PC-3 (cell line): ENCODE results near the gene TMEM190. TPM values are rescaled to one million over a fixed set of nuclear protein-coding genes. Genes with fewer than 3 reads are reported as not detected.

ENCODE experiments used
- ATAC-seq: fragments of 200-7000 bp; cut with Tn5 transposase; 2 replicates; pipeline ENCODE4 v1.9.1; 2020; ENCODE audit warnings: mild to moderate bottlenecking, moderate library complexity
- BruUV-seq: library from RNA; stranded (reverse); fragments of 400-500 nt; replicated peaks from 2 replicates; lab custom pipeline; 2021; lab: Mats Ljungman, UMichigan
- CTCF ChIA-PET: fragments of 300-600 bp; sonication (Branson Sonifier 250); formaldehyde crosslinking; loops from one replicate; lab custom pipeline; 2022; ENCODE audit warnings: antibody characterized with exemption; lab: Charles Lee
- POLR2A ChIA-PET: fragments of 300-600 bp; sonication (Branson Sonifier 250); formaldehyde crosslinking; loops from one replicate; lab custom pipeline; 2022; ENCODE audit warnings: antibody characterized with exemption; ENCODE audit not compliant: unreplicated experiment; lab: Charles Lee
- DNase-seq: peaks from one replicate; pipeline ENCODE4 v3.0.0-alpha.2; 2015
- H2AFZ ChIP-seq: fragments of 300-600 bp; sonication (generic); 2 replicates; pipeline ENCODE4 v1.6.0; 2016; ENCODE audit warnings: antibody characterized with exemption, low read length
- H3F3A ChIP-seq: fragments of 300-600 bp; sonication (generic); one replicate; pipeline ENCODE4 v1.6.0; 2017; ENCODE audit warnings: antibody characterized with exemption, low read length, control low read depth, mild to moderate bottlenecking; ENCODE audit not compliant: unreplicated experiment
- H3K27ac ChIP-seq: fragments of 300-600 bp; sonication (generic); 2 replicates; pipeline ENCODE4 v1.5.1; 2016; ENCODE audit warnings: mild to moderate bottlenecking, low read length
- H3K27me3 ChIP-seq: fragments of 300-600 bp; sonication (generic); 2 replicates; pipeline ENCODE4 v1.6.1; 2016; ENCODE audit warnings: low read length, mixed read lengths
- H3K36me3 ChIP-seq: fragments of 300-600 bp; sonication (generic); 2 replicates; pipeline ENCODE4 v1.6.1; 2016; ENCODE audit warnings: low read depth, mixed run types, low read length, mixed read lengths
- H3K4me1 ChIP-seq: fragments of 300-600 bp; sonication (generic); 2 replicates; pipeline ENCODE4 v1.5.1; 2016; ENCODE audit warnings: low read length; ENCODE audit not compliant: insufficient read depth
- H3K4me2 ChIP-seq: fragments of 300-600 bp; sonication (generic); 2 replicates; pipeline ENCODE4 v1.6.0; 2016; ENCODE audit warnings: low read length
- H3K4me3 ChIP-seq: fragments of 300-600 bp; sonication (generic); 2 replicates; pipeline ENCODE4 v1.5.1; 2016; ENCODE audit warnings: mild to moderate bottlenecking, low read length, mixed read lengths
- H3K79me2 ChIP-seq: fragments of 300-600 bp; sonication (generic); 2 replicates; pipeline ENCODE4 v1.6.1; 2017; ENCODE audit warnings: low read length, mixed read lengths
- H3K9ac ChIP-seq: fragments of 300-600 bp; sonication (generic); 2 replicates; pipeline ENCODE4 v1.6.0; 2016; ENCODE audit warnings: mild to moderate bottlenecking, low read length
- H3K9me2 ChIP-seq: fragments of 300-600 bp; sonication (generic); replicated peaks from 2 replicates; pipeline ENCODE4 v1.6.1; 2016; ENCODE audit warnings: mixed run types, low read length, mixed read lengths
- H3K9me3 ChIP-seq: fragments of 300-600 bp; sonication (generic); 2 replicates; pipeline ENCODE4 v1.6.1; 2016; ENCODE audit warnings: low read length, mixed read lengths
- H4K20me1 ChIP-seq: fragments of 300-600 bp; sonication (generic); 2 replicates; pipeline ENCODE4 v1.6.1; 2016; ENCODE audit warnings: low read length, mixed read lengths
- CTCF ChIP-seq: fragments of 300-600 bp; sonication (generic); conservative IDR thresholded peaks from 2 replicates; pipeline ENCODE4 v1.5.1; 2017; ENCODE audit warnings: antibody characterized with exemption, low read depth, mild to moderate bottlenecking, low read length
- EZH2 ChIP-seq: fragments of 300-600 bp; sonication (generic); IDR thresholded peaks from one replicate; pipeline ENCODE4 v1.6.1; 2017; ENCODE audit warnings: antibody characterized with exemption, mild to moderate bottlenecking, low read length; ENCODE audit not compliant: unreplicated experiment
- EZH2phosphoT487 ChIP-seq: fragments of 300-600 bp; sonication (generic); IDR thresholded peaks from 2 replicates; pipeline ENCODE4 v1.6.1; 2018; ENCODE audit warnings: mild to moderate bottlenecking, antibody characterized with exemption, low read length, borderline replicate concordance
- intact Hi-C: fragments of 100-400 bp; cut with micrococcal nuclease; formaldehyde crosslinking; loops from 2 replicates; pipeline ENCODE4 v1.9.0; 2023
- total RNA-seq: library from RNA; depleted of rRNA; stranded (reverse); fragments of >200 nt; gene quantifications from 2 replicates; pipeline ENCODE4 v1.2.3, GENCODE V29; 2014

TMEM190 gene
- total RNA-seq, 1 experiment from 2014 or later, result not detected

- Histone ChIP-seq H3K4me3 (no peak overlapping the region), H3K36me3 (peaks cover 57% of the 10 kb centered on the region), H3K27me3 (no peaks in the 10 kb centered on the region), H3K4me2 (peak overlapping the region; percentile 5; the same call in 1 of the 2 replicates), H3K9me3 (no peaks in the 10 kb centered on the region), H3F3A (peaks cover 26% of the 10 kb centered on the region), H4K20me1 (peaks cover 64% of the 10 kb centered on the region), H3K9me2 (no peaks in the 10 kb centered on the region), H3K27ac (no peak overlapping the region), H3K79me2 (peaks cover 55% of the 10 kb centered on the region), H2AFZ (no peak overlapping the region), H3K4me1 (peaks cover 15% of the 10 kb centered on the region), H3K9ac (no peak overlapping the region)
- intact Hi-C loops, result no loop called here
- POLR2A ChIA-PET, result no interaction called here
- no peak for DNase-seq
- CTCF ChIA-PET, result no interaction called here
- BruUV-seq, result no TSS peak
- ATAC-seq, result no peak
- TF ChIP-seq EZH2phosphoT487, result no peak
- TF ChIP-seq EZH2, result no peak
- no peak for TF ChIP-seq CTCF
These were observed 25.9 kb downstream of the TMEM190 start for GRCh38 chr19:55402509-55402908.

DNA sequence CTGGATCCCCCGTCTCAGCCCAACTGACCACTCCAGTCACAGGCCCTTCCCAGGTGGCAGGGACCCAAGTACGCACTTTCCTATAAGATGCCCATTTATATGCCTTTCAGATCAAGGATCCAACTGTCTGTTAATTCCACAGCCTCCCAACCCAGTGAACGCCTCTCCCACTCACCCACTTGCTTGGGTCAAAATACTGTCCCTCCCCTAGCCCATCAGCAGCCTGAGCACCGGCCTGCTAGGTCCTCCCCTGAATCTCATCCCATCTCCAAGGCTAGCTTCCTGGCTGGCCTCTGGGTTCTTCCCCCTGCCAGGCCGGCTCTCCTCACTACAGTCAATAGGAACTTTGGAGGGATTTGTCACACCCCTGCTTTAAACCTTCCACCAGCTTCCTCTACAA, 29.0 kb downstream of the TMEM190 start:
- Histone ChIP-seq H3F3A (peaks cover 14% of the 10 kb centered on the region), H3K4me1 (peaks cover 20% of the 10 kb centered on the region), H3K9me2 (no peaks in the 10 kb centered on the region), H3K4me3 (peak overlapping the region; percentile 79), H3K4me2 (peak overlapping the region; percentile 97), H3K27me3 (no peaks in the 10 kb centered on the region), H2AFZ (no peak overlapping the region), H3K9ac (peak overlapping the region; percentile 95; the same call in 1 of the 2 replicates), H3K9me3 (no peaks in the 10 kb centered on the region), H3K36me3 (peaks cover 51% of the 10 kb centered on the region), H3K79me2 (peaks cover 55% of the 10 kb centered on the region), H4K20me1 (peaks cover 53% of the 10 kb centered on the region), H3K27ac (no peak overlapping the region)
- CTCF ChIA-PET, result interaction anchor here (0.9 kb wide), 1 partner anchor 82 kb away, joined by 3 read pairs; no protein-coding TSS in a partner anchor
- no TSS peak for BruUV-seq
- DNase-seq, result no peak
- TF ChIP-seq EZH2 (no peak), CTCF (no peak), EZH2phosphoT487 (no peak)
- POLR2A ChIA-PET, result interaction anchor here (0.6 kb wide), 1 partner anchor 1257 kb away, joined by 4 read pairs; no protein-coding TSS in a partner anchor
- intact Hi-C loops, result no loop called here
- no peak for ATAC-seq

DNA sequence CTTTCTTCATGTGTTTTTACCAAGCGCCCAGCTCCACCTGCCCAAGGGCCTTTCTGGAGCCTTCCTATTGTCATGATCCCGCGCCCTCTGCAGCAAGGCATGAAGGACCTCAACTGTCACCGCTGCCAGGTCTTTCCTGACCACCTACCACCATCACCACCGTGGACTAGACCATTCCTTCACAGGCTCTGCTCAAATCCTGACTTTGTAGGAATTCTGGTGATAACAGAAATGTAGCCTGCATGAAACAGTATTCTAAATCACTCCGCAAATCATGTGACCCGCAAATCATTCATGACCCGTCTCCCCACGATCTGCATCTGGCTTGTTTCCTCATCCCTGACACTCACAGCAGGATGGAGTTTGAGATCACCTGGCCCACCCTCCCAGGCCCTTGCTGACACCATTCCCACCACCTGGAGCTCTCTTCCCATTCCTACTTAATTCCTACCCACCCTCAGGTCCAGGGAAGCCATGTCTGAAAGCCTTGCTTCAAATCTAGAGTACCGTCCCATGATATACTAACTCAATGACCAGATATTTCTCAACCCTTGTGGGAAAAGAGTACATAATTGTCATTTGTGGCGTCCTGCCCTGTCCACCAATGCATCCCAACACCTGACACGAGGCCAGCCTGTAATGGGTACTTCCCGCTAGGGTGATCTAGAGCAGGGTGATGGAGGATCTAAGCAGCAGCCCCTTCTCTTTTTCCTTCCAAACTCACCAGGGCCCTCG, 29.6 kb downstream of the TMEM190 start:
- peak overlapping the region; percentile 97 for H3K4me2 ChIP-seq
- no peak overlapping the region for H3K27ac ChIP-seq
- H4K20me1 ChIP-seq, result peaks cover 49% of the 10 kb centered on the region
- no peak for TF ChIP-seq EZH2
- TF ChIP-seq CTCF, result no peak
- TF ChIP-seq EZH2phosphoT487, result no peak
- H3K9me3 ChIP-seq, result no peaks in the 10 kb centered on the region
- H3F3A ChIP-seq, result peaks cover 10% of the 10 kb centered on the region
- POLR2A ChIA-PET, result interaction anchor here (0.6 kb wide), 1 partner anchor 1258 kb away, joined by 4 read pairs; no protein-coding TSS in a partner anchor
- no peak overlapping the region for H2AFZ ChIP-seq
- no peaks in the 10 kb centered on the region for H3K9me2 ChIP-seq
- intact Hi-C loops, result no loop called here
- H3K4me1 ChIP-seq, result peaks cover 20% of the 10 kb centered on the region
- H3K36me3 ChIP-seq, result peaks cover 47% of the 10 kb centered on the region
- peak overlapping the region; percentile 95 for H3K9ac ChIP-seq
- peaks cover 55% of the 10 kb centered on the region for H3K79me2 ChIP-seq
- no peak for ATAC-seq
- CTCF ChIA-PET, result interaction anchor here (0.9 kb wide), 1 partner anchor 81 kb away, joined by 3 read pairs; no protein-coding TSS in a partner anchor
- DNase-seq, result no peak
- H3K27me3 ChIP-seq, result no peaks in the 10 kb centered on the region
- H3K4me3 ChIP-seq, result peak overlapping the region; percentile 79
- no TSS peak for BruUV-seq
